Measurements from ENCODE around the gene TMCO5A.

- TF ChIP-seq CTCF (conservative IDR thresholded peaks at IDR 0.05; ENCODE audit: low read length) (no peak), EZH2phosphoT487 (IDR thresholded peaks at IDR 0.05; ENCODE audit: borderline replicate concordance) (no peak)
Measured at GRCh38 chr15:37898362-37898761, 36.1 kb upstream of the TMCO5A start.
